IMR-90 (cell line): Measurements from ENCODE around the gene REG3A. TPM values are rescaled to one million over a fixed set of nuclear protein-coding genes. Genes with fewer than 3 reads are reported as not detected.

ENCODE experiments used
- ATAC-seq: fragments of 200-7000 bp; cut with Tn5 transposase; 2 replicates; pipeline ENCODE4 v1.9.1; 2020; ENCODE audit warnings: low read depth, mild to moderate bottlenecking, moderate library complexity
- BruUV-seq: library from RNA; stranded (reverse); fragments of 400-500 nt; replicated peaks from 2 replicates; lab custom pipeline; 2021; lab: Mats Ljungman, UMichigan
- CTCF ChIA-PET: fragments of 300-600 bp; formaldehyde crosslinking; extraction: SDS; loops from one replicate; lab custom pipeline; 2021; ENCODE audit warnings: antibody characterized with exemption; lab: Yijun Ruan, JAX
- POLR2A ChIA-PET: fragments of 300-600 bp; sonication (Branson Sonifier 250); formaldehyde crosslinking; loops from one replicate; lab custom pipeline; 2022; ENCODE audit warnings: antibody characterized with exemption; ENCODE audit not compliant: unreplicated experiment; lab: Charles Lee
- DNase-seq: peaks from one replicate; pipeline ENCODE4 v3.0.0; 2013
- H2AFZ ChIP-seq: replicated peaks from 2 replicates; pipeline ENCODE3; 2013; ENCODE audit warnings: low read length, mild to moderate bottlenecking; ENCODE audit not compliant: poor library complexity
- H2AK5ac ChIP-seq: 2 replicates; pipeline ENCODE4 v1.6.1; 2013; ENCODE audit warnings: low read depth, low read length, inconsistent platforms
- H2AK9ac ChIP-seq: replicated peaks from 2 replicates; pipeline ENCODE3; 2013; ENCODE audit warnings: mild to moderate bottlenecking, low read depth, low read length, moderate library complexity; ENCODE audit not compliant: poor library complexity
- H2BK120ac ChIP-seq: 2 replicates; pipeline ENCODE4 v1.6.1; 2013; ENCODE audit warnings: low read depth, low read length, inconsistent platforms
- H2BK15ac ChIP-seq: 3 replicates; pipeline ENCODE4 v1.6.1; 2013; ENCODE audit warnings: low read depth, low read length, inconsistent platforms
- H2BK20ac ChIP-seq: 2 replicates; pipeline ENCODE4 v1.6.1; 2013; ENCODE audit warnings: low read depth, mild to moderate bottlenecking, inconsistent platforms, low read length, moderate library complexity
- H2BK5ac ChIP-seq: 2 replicates; pipeline ENCODE4 v1.6.1; 2013; ENCODE audit warnings: mild to moderate bottlenecking, low read depth, low read length, inconsistent platforms; ENCODE audit not compliant: poor library complexity, severe bottlenecking
- H3K14ac ChIP-seq: replicated peaks from 2 replicates; pipeline ENCODE4 v1.6.1; 2013; ENCODE audit warnings: low read depth, low read length, inconsistent platforms
- H3K18ac ChIP-seq: 2 replicates; pipeline ENCODE4 v1.6.1; 2013; ENCODE audit warnings: low read depth, low read length, control low read depth
- H3K23ac ChIP-seq: 2 replicates; pipeline ENCODE4 v1.6.1; 2013; ENCODE audit warnings: low read depth, low read length, inconsistent platforms
- H3K27ac ChIP-seq: 2 replicates; pipeline ENCODE4 v1.5.1; 2013; ENCODE audit warnings: mild to moderate bottlenecking, control low read depth, low read length; ENCODE audit not compliant: insufficient read depth
- H3K27me3 ChIP-seq: 2 replicates; pipeline ENCODE4 v1.6.1; 2013; ENCODE audit warnings: low read length; ENCODE audit not compliant: control insufficient read depth, insufficient read depth
- H3K36me3 ChIP-seq: 2 replicates; pipeline ENCODE4 v1.6.1; 2013; ENCODE audit warnings: low read length, mixed read lengths; ENCODE audit not compliant: control insufficient read depth, insufficient read depth
- H3K4ac ChIP-seq: 2 replicates; pipeline ENCODE4 v1.6.1; 2013; ENCODE audit warnings: low read depth, low read length, inconsistent platforms
- H3K4me1 ChIP-seq: 2 replicates; pipeline ENCODE4 v1.6.1; 2013; ENCODE audit warnings: low read length, mixed read lengths; ENCODE audit not compliant: control insufficient read depth, insufficient read depth
- H3K4me2 ChIP-seq: 2 replicates; pipeline ENCODE4 v1.6.1; 2013; ENCODE audit warnings: low read depth, mild to moderate bottlenecking, control low read depth, low read length, moderate library complexity
- H3K4me3 ChIP-seq: 2 replicates; pipeline ENCODE4 v1.5.1; 2013; ENCODE audit warnings: low read depth, mild to moderate bottlenecking, control low read depth, low read length, moderate library complexity; ENCODE audit not compliant: insufficient read depth
- H3K56ac ChIP-seq: 2 replicates; pipeline ENCODE4 v1.6.1; 2013; ENCODE audit warnings: low read length, inconsistent platforms; ENCODE audit not compliant: insufficient read depth; ENCODE audit errors: extremely low read depth
- H3K79me1 ChIP-seq, 2 experiments: 2 replicates each; pipeline ENCODE4 v1.6.1; 2013; ENCODE audit warnings: low read length in 2 of 2, inconsistent platforms in 1 of 2, low read depth in 1 of 2
- H3K9ac ChIP-seq: 2 replicates; pipeline ENCODE4 v1.6.1; 2013; ENCODE audit warnings: low read depth, low read length, control low read depth
- H3K9me1 ChIP-seq: 2 replicates; pipeline ENCODE4 v1.6.1; 2013; ENCODE audit warnings: low read length, inconsistent platforms; ENCODE audit not compliant: insufficient read depth
- H3K9me3 ChIP-seq: 2 replicates; pipeline ENCODE4 v1.6.1; 2013; ENCODE audit warnings: low read length; ENCODE audit not compliant: control insufficient read depth, insufficient read depth
- H4K20me1 ChIP-seq: 2 replicates; pipeline ENCODE4 v1.6.1; 2013; ENCODE audit warnings: low read length, inconsistent platforms; ENCODE audit not compliant: insufficient read depth
- H4K5ac ChIP-seq: 2 replicates; pipeline ENCODE4 v1.6.1; 2013; ENCODE audit warnings: mild to moderate bottlenecking, low read depth, low read length, control low read depth
- H4K8ac ChIP-seq, 2 experiments: 2 replicates each; pipeline ENCODE4 v1.6.1; 2013; ENCODE audit warnings: low read depth in 2 of 2, low read length in 2 of 2, control low read depth in 1 of 2, inconsistent platforms in 1 of 2
- H4K91ac ChIP-seq: 2 replicates; pipeline ENCODE4 v1.6.1; 2013; ENCODE audit warnings: low read depth, low read length, inconsistent platforms; ENCODE audit not compliant: insufficient read depth
- CEBPB ChIP-seq: IDR thresholded peaks from 2 replicates; pipeline ENCODE4 v1.6.1; 2012; ENCODE audit warnings: low read depth, low read length, improper control_type of control experiment
- CTCF ChIP-seq: conservative IDR thresholded peaks from 2 replicates; pipeline ENCODE4 v1.5.1; 2012; ENCODE audit warnings: mild to moderate bottlenecking, low read depth, low read length, improper control_type of control experiment
- ELK1 ChIP-seq: fragments of 150-350 bp; IDR thresholded peaks from 2 replicates; pipeline ENCODE4 v1.6.1; 2016; ENCODE audit warnings: low read depth, mild to moderate bottlenecking, low read length, moderate library complexity, borderline replicate concordance
- FOS ChIP-seq: fragments of 150-350 bp; IDR thresholded peaks from 2 replicates; pipeline ENCODE4 v1.6.1; 2016; ENCODE audit warnings: low read depth, low read length
- MAFK ChIP-seq: IDR thresholded peaks from 2 replicates; pipeline ENCODE4 v1.6.1; 2012; ENCODE audit warnings: low read depth, low read length, improper control_type of control experiment
- MAZ ChIP-seq: IDR thresholded peaks from 2 replicates; pipeline ENCODE4 v1.6.1; 2012; ENCODE audit warnings: low read depth, mild to moderate bottlenecking, low read length, improper control_type of control experiment, moderate library complexity, borderline replicate concordance
- RFX5 ChIP-seq: IDR thresholded peaks from 2 replicates; pipeline ENCODE4 v1.8.0; 2012; ENCODE audit warnings: low read depth, mild to moderate bottlenecking, low read length, moderate library complexity
- USF2 ChIP-seq: fragments of 150-350 bp; IDR thresholded peaks from 2 replicates; pipeline ENCODE4 v1.6.1; 2017; ENCODE audit warnings: mild to moderate bottlenecking, antibody characterized with exemption, low read length, low read depth
- WGBS, 2 experiments: methylation state at CpG; one replicate each; pipeline versions ENCODE4 v1.1.5 to v1.1.7; 2013; ENCODE audit warnings: missing lambda C conversion rate in 2 of 2; ENCODE audit not compliant: insufficient read length in 1 of 2; ENCODE audit errors: extremely low coverage in 2 of 2; 5-methylcytosine and 5-hydroxymethylcytosine counted together
- dilution Hi-C: fragments of 300-500 bp; cut with HindIII; formaldehyde crosslinking; loops from one replicate; pipeline ENCODE4 v1.14.3; 2018; ENCODE audit warnings: low sequenced_read_pairs; ENCODE audit not compliant: unreplicated experiment
- in situ Hi-C: fragments of 300-500 bp; cut with MboI; formaldehyde crosslinking; loops from 3 replicates; pipeline ENCODE4 v1.14.3; 2019; ENCODE audit warnings: low sequenced_read_pairs, inconsistent platforms, mixed read lengths
- intact Hi-C: fragments of 100-400 bp; cut with micrococcal nuclease; formaldehyde crosslinking; loops from 2 replicates; pipeline ENCODE4 v1.10.0; 2022
- polyA plus RNA-seq, 3 experiments: library from polyadenylated mRNA; depleted of rRNA; stranded (reverse); fragments of >200 nt; gene quantifications; 2 replicates each; pipeline ENCODE4 v1.2.3, GENCODE V29; 2012; ENCODE audit warnings: low replicate concordance in 1 of 3
- total RNA-seq: library from RNA; depleted of rRNA; stranded (reverse); fragments of >200 nt; gene quantifications from 2 replicates; pipeline ENCODE4 v1.2.3, GENCODE V29; 2012

REG3A gene
- total and polyA plus RNA-seq, 2 of the 4 experiments (the other 2 are of a cell fraction), result not detected

GRCh38 chr2:79191081-79191480 lies 31.5 kb upstream of the REG3A start:
- intact Hi-C loops (no loop called here), in situ Hi-C loops (no loop called here), dilution Hi-C loops (no loop called here)
- no peak overlapping the region for H2AK9ac ChIP-seq
- no TSS peak for BruUV-seq
- no peak overlapping the region for H3K23ac ChIP-seq
- H4K91ac ChIP-seq, result no peak overlapping the region
- H3K56ac ChIP-seq, result no peak overlapping the region
- no peak overlapping the region for H3K14ac ChIP-seq
- H3K4me2 ChIP-seq, result no peak overlapping the region
- no peak overlapping the region for H2AFZ ChIP-seq
- no peaks in the 10 kb centered on the region for H3K79me1 ChIP-seq
- H2BK20ac ChIP-seq, result no peak overlapping the region
- ATAC-seq, result no peak
- no peak overlapping the region for H4K5ac ChIP-seq
- H3K27me3 ChIP-seq, result no peaks in the 10 kb centered on the region
- POLR2A ChIA-PET, result no interaction called here
- H3K9me3 ChIP-seq, result peaks cover 9% of the 10 kb centered on the region
- no peak overlapping the region for H2AK5ac ChIP-seq
- CTCF ChIA-PET, result no interaction called here
- no peak for DNase-seq
- H3K4me3 ChIP-seq, result no peak overlapping the region
- H4K8ac ChIP-seq, result no peak overlapping the region
- no peak overlapping the region for H3K27ac ChIP-seq
- no peak overlapping the region for H2BK120ac ChIP-seq
- no peak overlapping the region for H2BK5ac ChIP-seq
- H3K9me1 ChIP-seq, result no peaks in the 10 kb centered on the region
- H4K20me1 ChIP-seq, result no peaks in the 10 kb centered on the region
- H2BK15ac ChIP-seq, result no peak overlapping the region
- WGBS, 2 experiments, result no CpG with 5 or more reads among the region's 1 CpG
- no peak overlapping the region for H3K18ac ChIP-seq
- no peaks in the 10 kb centered on the region for H3K36me3 ChIP-seq
- TF ChIP-seq MAZ, result no peak
- no peak for TF ChIP-seq RFX5
- no peak for TF ChIP-seq USF2
- no peak for TF ChIP-seq CTCF
- TF ChIP-seq CEBPB, result no peak
- TF ChIP-seq ELK1, result no peak
- no peak for TF ChIP-seq FOS
- TF ChIP-seq MAFK, result no peak
- H3K4me1 ChIP-seq, result no peaks in the 10 kb centered on the region
- H3K4ac ChIP-seq, result no peak overlapping the region
- no peak overlapping the region for H3K9ac ChIP-seq
